NB4 (cell line): ENCODE measurements around the gene GADD45A.

ENCODE experiments used
- DNase-seq: peaks from one replicate; pipeline ENCODE4 v3.0.0; 2010; ENCODE audit warnings: low read depth
- H3K4me3 ChIP-seq: one replicate; pipeline ENCODE4 v1.5.1; 2011; ENCODE audit warnings: mild to moderate bottlenecking, low read depth, low read length, moderate library complexity
- MAX ChIP-seq: IDR thresholded peaks from 2 replicates; pipeline ENCODE4 v1.6.1; 2011; ENCODE audit warnings: low read depth, low read length
- MYC ChIP-seq: IDR thresholded peaks from 2 replicates; pipeline ENCODE4 v1.6.1; 2011; ENCODE audit warnings: low read depth, low read length
- POLR2A ChIP-seq: IDR thresholded peaks from 2 replicates; pipeline ENCODE4 v1.6.1; 2011; ENCODE audit warnings: mild to moderate bottlenecking; ENCODE audit not compliant: insufficient read length; ENCODE audit errors: extremely low read depth
- TF ChIP-seq, protein P1 (sequence below): IDR thresholded peaks from one replicate; pipeline ENCODE4 v1.5.1; 2012; ENCODE audit warnings: low read depth, low read length

The GADD45A gene

DNA sequence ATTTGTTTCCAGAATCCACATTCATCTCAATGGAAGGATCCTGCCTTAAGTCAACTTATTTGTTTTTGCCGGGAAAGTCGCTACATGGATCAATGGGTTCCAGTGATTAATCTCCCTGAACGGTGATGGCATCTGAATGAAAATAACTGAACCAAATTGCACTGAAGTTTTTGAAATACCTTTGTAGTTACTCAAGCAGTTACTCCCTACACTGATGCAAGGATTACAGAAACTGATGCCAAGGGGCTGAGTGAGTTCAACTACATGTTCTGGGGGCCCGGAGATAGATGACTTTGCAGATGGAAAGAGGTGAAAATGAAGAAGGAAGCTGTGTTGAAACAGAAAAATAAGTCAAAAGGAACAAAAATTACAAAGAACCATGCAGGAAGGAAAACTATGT is 2.6 kb downstream of the GADD45A start:
- H3K4me3 ChIP-seq, result peak overlapping the region; percentile 74
- peak; percentile 52 for DNase-seq

GRCh38 chr1:67688526-67689219 is 3.7 kb downstream of the GADD45A start:
- H3K4me3 ChIP-seq, result no peak overlapping the region
- DNase-seq, result peak; percentile 61
- TF ChIP-seq, protein P1, sequence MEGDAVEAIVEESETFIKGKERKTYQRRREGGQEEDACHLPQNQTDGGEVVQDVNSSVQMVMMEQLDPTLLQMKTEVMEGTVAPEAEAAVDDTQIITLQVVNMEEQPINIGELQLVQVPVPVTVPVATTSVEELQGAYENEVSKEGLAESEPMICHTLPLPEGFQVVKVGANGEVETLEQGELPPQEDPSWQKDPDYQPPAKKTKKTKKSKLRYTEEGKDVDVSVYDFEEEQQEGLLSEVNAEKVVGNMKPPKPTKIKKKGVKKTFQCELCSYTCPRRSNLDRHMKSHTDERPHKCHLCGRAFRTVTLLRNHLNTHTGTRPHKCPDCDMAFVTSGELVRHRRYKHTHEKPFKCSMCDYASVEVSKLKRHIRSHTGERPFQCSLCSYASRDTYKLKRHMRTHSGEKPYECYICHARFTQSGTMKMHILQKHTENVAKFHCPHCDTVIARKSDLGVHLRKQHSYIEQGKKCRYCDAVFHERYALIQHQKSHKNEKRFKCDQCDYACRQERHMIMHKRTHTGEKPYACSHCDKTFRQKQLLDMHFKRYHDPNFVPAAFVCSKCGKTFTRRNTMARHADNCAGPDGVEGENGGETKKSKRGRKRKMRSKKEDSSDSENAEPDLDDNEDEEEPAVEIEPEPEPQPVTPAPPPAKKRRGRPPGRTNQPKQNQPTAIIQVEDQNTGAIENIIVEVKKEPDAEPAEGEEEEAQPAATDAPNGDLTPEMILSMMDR, result no peak
- TF ChIP-seq POLR2A (no peak), MYC (no peak), MAX (no peak)

More for the DNA sequence above, 2.6 kb downstream of the GADD45A start:
- TF ChIP-seq MAX (no peak), MYC (no peak), POLR2A (no peak)
- TF ChIP-seq, protein P1, result no peak

DNA sequence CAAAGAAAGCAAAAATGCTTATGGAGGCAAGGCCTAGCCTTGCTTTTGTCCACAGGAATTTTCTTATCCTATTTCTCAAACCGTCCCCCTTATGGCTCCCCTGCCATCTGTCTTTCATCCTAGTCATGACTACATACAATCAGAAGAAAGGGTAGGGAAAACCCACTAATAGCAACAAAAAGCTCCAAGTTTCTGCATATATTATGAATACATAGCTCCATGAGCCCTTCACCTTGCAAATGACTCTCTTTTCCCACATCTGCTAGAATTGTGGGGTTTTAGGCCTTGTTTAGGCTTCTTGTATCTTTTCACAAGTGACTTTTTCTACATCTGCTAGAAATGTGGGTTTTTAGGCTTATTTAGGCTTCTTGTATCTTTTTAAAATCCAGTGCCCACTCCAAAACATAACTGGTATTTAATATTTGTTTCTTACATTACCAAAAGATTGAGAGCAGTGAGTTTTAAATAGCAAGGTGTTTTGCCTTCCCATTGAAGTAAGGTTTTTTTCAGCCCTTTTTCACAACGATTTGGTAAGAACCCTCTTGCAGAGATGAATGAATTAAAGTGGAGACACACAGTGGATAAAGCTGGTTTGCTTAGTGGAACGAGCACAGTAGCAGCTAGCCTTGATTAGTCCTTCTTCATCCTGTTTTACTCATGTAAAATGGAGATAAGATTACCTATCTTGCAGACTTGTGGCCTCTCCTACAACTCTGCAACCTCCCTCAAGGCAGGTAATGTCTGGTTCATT is 4.4 kb downstream of the GADD45A start:
- TF ChIP-seq MAX (no peak), POLR2A (no peak), MYC (no peak)
- TF ChIP-seq, protein P1, result no peak
- DNase-seq, result no peak
- no peak overlapping the region for H3K4me3 ChIP-seq

DNA sequence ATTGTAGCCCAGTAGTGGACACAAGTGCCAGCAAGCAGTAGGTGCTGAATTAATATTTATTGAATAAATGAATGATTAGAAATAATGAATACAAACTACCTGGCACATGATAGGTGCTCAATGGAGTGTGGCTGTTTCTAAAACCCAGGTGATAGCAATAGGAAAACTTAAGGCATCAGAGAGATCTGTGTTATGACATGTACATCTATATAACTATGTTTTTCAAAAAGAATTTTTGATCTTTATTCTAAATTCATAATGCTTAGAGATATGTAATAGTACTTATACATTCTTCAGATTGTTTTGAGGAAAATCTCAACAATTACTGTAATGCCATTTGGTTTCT is 5.0 kb downstream of the GADD45A start:
- DNase-seq, result no peak
- no peak overlapping the region for H3K4me3 ChIP-seq
- no peak for TF ChIP-seq POLR2A
- TF ChIP-seq, protein P1, result no peak
- no peak for TF ChIP-seq MAX
- TF ChIP-seq MYC, result no peak

DNA sequence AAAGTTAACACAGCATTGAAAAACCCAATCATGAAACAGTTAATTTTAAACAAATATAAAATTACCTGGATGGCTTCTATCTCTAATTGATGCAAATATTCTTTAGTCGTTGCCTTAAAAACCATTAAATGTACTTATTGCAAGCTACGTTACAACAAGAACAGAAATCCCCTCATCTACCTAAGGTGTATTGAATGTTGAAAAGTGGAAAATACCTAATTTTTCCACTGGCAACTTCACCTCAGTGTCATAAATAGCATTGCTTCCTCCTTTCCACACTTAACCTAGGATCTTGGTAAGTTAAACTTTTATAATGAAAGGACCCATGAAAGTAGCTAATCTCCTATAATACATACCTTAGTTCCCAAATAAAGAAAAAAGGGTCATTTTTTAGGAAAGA is 5.4 kb downstream of the GADD45A start:
- no peak overlapping the region for H3K4me3 ChIP-seq
- no peak for DNase-seq
- no peak for TF ChIP-seq MYC

DNA sequence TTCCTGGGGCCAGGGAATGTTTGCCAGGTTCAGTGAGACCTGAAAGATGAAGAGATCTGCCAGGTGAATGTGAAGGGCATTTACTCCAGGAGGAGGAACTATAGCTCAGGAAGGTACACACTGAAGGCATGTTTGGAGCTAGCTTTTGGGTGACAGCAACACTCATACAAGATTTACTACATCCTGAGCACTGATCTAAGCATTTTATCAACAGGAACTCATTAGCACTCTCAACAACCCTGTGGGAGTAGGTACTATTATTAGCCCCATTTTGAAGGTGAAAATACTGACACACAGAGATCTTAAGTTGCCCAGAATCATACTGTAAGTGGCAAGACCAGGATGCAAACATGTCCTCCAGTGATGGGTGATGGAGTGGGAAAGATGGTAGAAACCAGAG is 6.7 kb downstream of the GADD45A start:
- DNase-seq, result no peak

More for the DNA sequence above, 6.7 kb downstream of the GADD45A start:
- no peak overlapping the region for H3K4me3 ChIP-seq
- TF ChIP-seq MAX (no peak), POLR2A (no peak), MYC (no peak)
- TF ChIP-seq, protein P1, result no peak
